ENCODE data around the gene NUDT7. TPM values are rescaled to one million over a fixed set of nuclear protein-coding genes. Genes with fewer than 3 reads are reported as not detected.

The NUDT7 gene
- total and polyA plus RNA-seq, 2 experiments from 2014 or later = 5.6 to 14.3 TPM

- Mint-ChIP-seq H3K27me3 (ENCODE audit: insufficient read depth, low read depth, poor library complexity) (no peaks in the 10 kb centered on the region), H3K36me3 (ENCODE audit: low read depth) (no peaks in the 10 kb centered on the region), H3K27ac (no peak overlapping the region), H3K9me3 (no peaks in the 10 kb centered on the region), H3K4me1 (no peaks in the 10 kb centered on the region), H3K4me3 (no peak overlapping the region)
- no peaks in the 10 kb centered on the region for H3K27me3 ChIP-seq (ENCODE audit: insufficient read depth)
- no peak overlapping the region for H3K4me3 ChIP-seq
- ATAC-seq (no peak), DNase-seq (ENCODE audit: low spot score) (no peak)
- H3F3A ChIP-seq (replicated peaks; ENCODE audit: low read depth) = no peaks in the 10 kb centered on the region
- H3K36me3 ChIP-seq (ENCODE audit: insufficient read depth) = no peaks in the 10 kb centered on the region
- peak overlapping the region; percentile 63; the same call in 1 of the 2 replicates for H2AFZ ChIP-seq
- H3K4me1 ChIP-seq (ENCODE audit: insufficient read depth) = no peaks in the 10 kb centered on the region
- H3K27ac ChIP-seq (ENCODE audit: low read depth) = no peak overlapping the region
- H3K9me2 ChIP-seq (ENCODE audit: insufficient read depth) = no peaks in the 10 kb centered on the region
- TF ChIP-seq STAT1 (IDR thresholded peaks at IDR 0.05; ENCODE audit: unreplicated experiment) = no peak
- no peak for TF ChIP-seq EZH2phosphoT487 (IDR thresholded peaks at IDR 0.05; ENCODE audit: unreplicated experiment)
- TF ChIP-seq REST (IDR thresholded peaks at IDR 0.05; ENCODE audit: unreplicated experiment) = no peak
- TF ChIP-seq CREB1 (CRISPR knock-in tag; IDR thresholded peaks at IDR 0.05; ENCODE audit: low read depth) = no peak
- no peak for TF ChIP-seq ZNF114 (CRISPR knock-in tag; IDR thresholded peaks at IDR 0.05)
- TF ChIP-seq JUNB (IDR thresholded peaks at IDR 0.05; ENCODE audit: unreplicated experiment) = no peak
- TF ChIP-seq ZNF331 (CRISPR knock-in tag; IDR thresholded peaks at IDR 0.05; ENCODE audit: low read depth) = no peak
- TF ChIP-seq EZH2 (IDR thresholded peaks at IDR 0.05; ENCODE audit: low read depth, unreplicated experiment) = no peak
- no peak for TF ChIP-seq ZNF462 (CRISPR knock-in tag; IDR thresholded peaks at IDR 0.05)
- no peak for TF ChIP-seq NANOG (IDR thresholded peaks at IDR 0.05; ENCODE audit: borderline replicate concordance)
- TF ChIP-seq, protein P1, sequence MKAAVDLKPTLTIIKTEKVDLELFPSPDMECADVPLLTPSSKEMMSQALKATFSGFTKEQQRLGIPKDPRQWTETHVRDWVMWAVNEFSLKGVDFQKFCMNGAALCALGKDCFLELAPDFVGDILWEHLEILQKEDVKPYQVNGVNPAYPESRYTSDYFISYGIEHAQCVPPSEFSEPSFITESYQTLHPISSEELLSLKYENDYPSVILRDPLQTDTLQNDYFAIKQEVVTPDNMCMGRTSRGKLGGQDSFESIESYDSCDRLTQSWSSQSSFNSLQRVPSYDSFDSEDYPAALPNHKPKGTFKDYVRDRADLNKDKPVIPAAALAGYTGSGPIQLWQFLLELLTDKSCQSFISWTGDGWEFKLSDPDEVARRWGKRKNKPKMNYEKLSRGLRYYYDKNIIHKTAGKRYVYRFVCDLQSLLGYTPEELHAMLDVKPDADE (IDR thresholded peaks at IDR 0.05) = no peak
- TF ChIP-seq POLR2AphosphoS5 (IDR thresholded peaks at IDR 0.05; ENCODE audit: low read depth) = no peak
- no peak for TF ChIP-seq CTCF (conservative IDR thresholded peaks at IDR 0.05; ENCODE audit: low read depth in 2 of 2)
- H3K4me2 ChIP-seq = no peak overlapping the region
- H4K20me1 ChIP-seq (replicated peaks; ENCODE audit: insufficient read depth) = no peaks in the 10 kb centered on the region; the same call in 1 of the 2 replicates
- H3K79me2 ChIP-seq (replicated peaks; ENCODE audit: insufficient read depth) = no peaks in the 10 kb centered on the region
These were observed 11.1 kb upstream of the NUDT7 start for GRCh38 chr16:77711179-77711578.
